Pancreas (tissue), 10 donors: Measurements from ENCODE around the gene SH3BP2. TPM values are rescaled to one million over a fixed set of nuclear protein-coding genes. Genes with fewer than 3 reads are reported as not detected.

ENCODE experiments used
- ATAC-seq, 4 donors: fragments of 200-7000 bp; cut with Tn5 transposase; one replicate each; pipeline versions ENCODE4 v1.8.0 to v1.9.1; 2020; ENCODE audit warnings: mild to moderate bottlenecking in 4 of 4, moderate library complexity in 4 of 4
- DNase-seq, 6 donors: peaks; one replicate each; pipeline ENCODE4 v3.0.0-alpha.2; 2020
- FAIRE-seq: peaks from 2 replicates; lab custom pipeline; 2012; peaks lifted over from hg19 to GRCh38; lab: Jason Lieb, UNC
- H3K27ac ChIP-seq, 4 donors: fragments of 200-600 bp; sonication (generic); 1 replicate in 3 of 4; 2 replicates in 1 of 4; pipeline versions ENCODE4 v1.5.0 to v1.8.0; 2020
- H3K27me3 ChIP-seq, 4 donors: fragments of 200-600 bp; one replicate each; pipeline ENCODE4 v1.8.0; 2021
- H3K36me3 ChIP-seq, 3 donors: fragments of 200-600 bp; sonication (generic) in 1 of 3; one replicate each; pipeline versions ENCODE4 v1.5.0 to v1.8.0; 2020 to 2021
- H3K4me1 ChIP-seq, 3 donors: fragments of 200-600 bp; one replicate each; pipeline ENCODE4 v1.8.0; 2021
- H3K4me3 ChIP-seq, 4 donors: fragments of 200-600 bp; sonication (generic) in 2 of 4; one replicate each; pipeline versions ENCODE4 v1.5.0 to v1.8.0; 2020 to 2021
- H3K9me3 ChIP-seq, 4 donors: fragments of 200-600 bp; one replicate each; pipeline ENCODE4 v1.8.0; 2021
- CTCF ChIP-seq, 4 donors: fragments of 200-600 bp; sonication (generic) in 3 of 4; IDR thresholded peaks; one replicate each; pipeline versions ENCODE4 v1.5.0 to v1.8.0; 2021; ENCODE audit warnings: antibody characterized with exemption in 4 of 4
- WGBS, 2 donors: extraction: QIAGEN DNeasy Blood & Tissue Kit; methylation state at CpG; one replicate each; pipeline ENCODE4 v1.1.7; 2013; 5-methylcytosine and 5-hydroxymethylcytosine counted together
- intact Hi-C, 3 donors: fragments of 100-400 bp; cut with DNase I; formaldehyde crosslinking; loops; one replicate each; pipeline versions ENCODE4 v1.11.1 to v1.14.2; 2022
- polyA plus RNA-seq, 2 donors: library from polyadenylated mRNA; stranded (reverse); fragments of 200-250 nt; gene quantifications; one replicate each; pipeline ENCODE4 v1.2.3, GENCODE V29; 2013
- total RNA-seq, 6 donors: library from RNA; stranded (reverse); fragmentation: NEBNext Ultra II Directional in 4 of 6; extraction: Animal tissue kit (Norgen Biotek cat#: 25700) in 4 of 6; gene quantifications; one replicate each; pipeline versions ENCODE4 v1.2.1 to v1.2.4, GENCODE V29; 2021 to 2023
- donor health status: healthy with polysubstance abuse.
- donor health status: DM: no; HTN: no; CAD: no; lungs with moderate emphysema.
- donor health status: DM: no; HTN: no; CAD: no.
- donor health status: control.
- donor health status: control.
- donor health status: Bipolar disorder and iron deficiency.
- donor health status: DM: yes; HTN: yes; CAD: no.
- donor health status: DM: no; HTN: no; CAD: no.
- donor health status: DM: no; HTN: no; CAD: no.
- donor health status: DM: yes; HTN: yes; CAD: no.

The SH3BP2 gene
- total and polyA plus RNA-seq, 8 donors: 12.3 to 56.5 (median 27.0) TPM

GRCh38 chr4:2819244-2820215, 26.6 kb downstream of the SH3BP2 start:
- WGBS, 2 donors: 88 to 91% methylated on average over 5 of the region's 5 CpGs
- intact Hi-C loops: no loop called here
- no peak overlapping the region for H3K4me3 ChIP-seq
- H3K4me1 ChIP-seq: peaks cover 0 to 7% (median 0%) of the 10 kb centered on the region in 3 donors
- H3K27ac ChIP-seq: no peak overlapping the region
- peaks cover 0 to 8% (median 3%) of the 10 kb centered on the region in 3 donors for H3K36me3 ChIP-seq
- FAIRE-seq (no peak), DNase-seq (peak in 1 of 6 donors; percentile 26), ATAC-seq (no peak)
- no peak for TF ChIP-seq CTCF (IDR thresholded peaks at IDR 0.05)
- H3K9me3 ChIP-seq: no peaks in the 10 kb centered on the region
- no peaks in the 10 kb centered on the region for H3K27me3 ChIP-seq

- Histone ChIP-seq H3K4me3 (no peak overlapping the region), H3K4me1 (peaks cover 0 to 7% (median 0%) of the 10 kb centered on the region in 3 donors), H3K27me3 (no peaks in the 10 kb centered on the region), H3K27ac (no peak overlapping the region), H3K9me3 (no peaks in the 10 kb centered on the region), H3K36me3 (peaks cover 0 to 13% (median 9%) of the 10 kb centered on the region in 3 donors)
- intact Hi-C loops: no loop called here
- peak in 3 of 6 donors; percentile 41 to 52 (median 49) for DNase-seq
- ATAC-seq: no peak
- WGBS, 2 donors: 93 to 94% methylated on average over 13 of the region's 13 CpGs
- FAIRE-seq: no peak
- no peak for TF ChIP-seq CTCF (IDR thresholded peaks at IDR 0.05)
Measured at GRCh38 chr4:2820216-2820982, 27.5 kb downstream of the SH3BP2 start.

GRCh38 chr4:2822461-2823300, 29.8 kb downstream of the SH3BP2 start:
- Histone ChIP-seq H3K27ac (no peak overlapping the region), H3K36me3 (peaks cover 0 to 13% (median 9%) of the 10 kb centered on the region in 3 donors), H3K9me3 (no peaks in the 10 kb centered on the region), H3K27me3 (no peaks in the 10 kb centered on the region), H3K4me1 (peaks cover 0 to 7% (median 0%) of the 10 kb centered on the region in 3 donors), H3K4me3 (no peak overlapping the region)
- DNase-seq: peak in 3 of 6 donors; percentile 16 to 72 (median 46)
- ATAC-seq: no peak
- intact Hi-C loops: no loop called here
- FAIRE-seq: no peak
- no peak for TF ChIP-seq CTCF (IDR thresholded peaks at IDR 0.05)
- WGBS, 2 donors: 93 to 94% methylated on average over 22 to 23 of the region's 23 CpGs

- WGBS, 2 donors: 88 to 91% methylated on average over 4 of the region's 4 CpGs
- Histone ChIP-seq H3K4me1 (peaks cover 0 to 7% (median 0%) of the 10 kb centered on the region in 3 donors), H3K36me3 (peaks cover 0 to 13% (median 9%) of the 10 kb centered on the region in 3 donors), H3K27me3 (no peaks in the 10 kb centered on the region), H3K27ac (no peak overlapping the region), H3K9me3 (no peaks in the 10 kb centered on the region), H3K4me3 (no peak overlapping the region)
- ATAC-seq (no peak), FAIRE-seq (no peak), DNase-seq (peak in 3 of 6 donors; percentile 21 to 68 (median 54))
- no peak for TF ChIP-seq CTCF (IDR thresholded peaks at IDR 0.05)
- intact Hi-C loops: no loop called here
Measured at GRCh38 chr4:2823301-2823670, 30.4 kb downstream of the SH3BP2 start.
